HuH-7.5 (cell line): ENCODE data around the gene RAVER1.

Experiments used
- DNase-seq: peaks from one replicate; pipeline ENCODE4 v3.0.0; 2011; ENCODE audit warnings: low spot score

Gene RAVER1

DNA sequence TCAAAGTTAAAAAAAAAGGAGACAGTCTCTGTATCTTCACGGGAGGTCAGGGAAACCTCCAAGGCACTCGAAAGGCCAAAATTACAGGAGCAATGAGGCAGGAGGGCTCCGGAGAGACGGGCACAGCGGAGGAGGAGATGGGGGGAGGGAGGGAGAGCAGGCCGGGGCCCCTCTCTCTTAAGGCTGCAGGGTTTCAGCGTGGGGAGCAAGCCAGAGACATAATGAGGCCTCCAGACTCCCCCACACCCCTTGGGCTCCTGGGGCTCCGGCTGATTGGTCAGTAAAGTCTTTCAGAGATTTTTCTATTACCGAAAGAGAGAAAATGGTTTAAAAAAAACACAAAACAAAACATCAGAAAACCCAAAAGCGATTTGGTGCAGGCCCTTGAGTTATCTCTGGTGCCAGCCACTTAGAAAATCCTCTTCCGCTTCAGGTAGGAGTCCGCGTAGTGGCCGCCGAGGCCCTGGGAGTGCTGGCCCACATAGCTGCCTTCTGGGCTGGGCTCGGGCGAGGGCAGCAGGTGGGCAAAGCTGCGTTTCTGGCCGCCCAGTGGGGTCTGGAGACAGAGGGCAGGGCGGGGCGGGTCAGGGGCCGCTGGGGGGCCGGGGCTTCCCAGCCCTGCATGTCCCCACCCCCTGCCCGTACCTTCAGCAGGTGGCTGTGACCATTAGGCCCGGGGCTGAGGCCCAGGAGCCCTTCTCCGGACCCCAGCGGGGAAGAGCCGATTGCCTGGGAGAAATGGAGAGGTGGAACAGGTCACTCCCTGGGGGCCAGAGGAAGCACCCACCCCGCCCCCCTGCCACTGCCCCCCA, 16.1 kb downstream of the RAVER1 start:
- no peak for DNase-seq

DNA sequence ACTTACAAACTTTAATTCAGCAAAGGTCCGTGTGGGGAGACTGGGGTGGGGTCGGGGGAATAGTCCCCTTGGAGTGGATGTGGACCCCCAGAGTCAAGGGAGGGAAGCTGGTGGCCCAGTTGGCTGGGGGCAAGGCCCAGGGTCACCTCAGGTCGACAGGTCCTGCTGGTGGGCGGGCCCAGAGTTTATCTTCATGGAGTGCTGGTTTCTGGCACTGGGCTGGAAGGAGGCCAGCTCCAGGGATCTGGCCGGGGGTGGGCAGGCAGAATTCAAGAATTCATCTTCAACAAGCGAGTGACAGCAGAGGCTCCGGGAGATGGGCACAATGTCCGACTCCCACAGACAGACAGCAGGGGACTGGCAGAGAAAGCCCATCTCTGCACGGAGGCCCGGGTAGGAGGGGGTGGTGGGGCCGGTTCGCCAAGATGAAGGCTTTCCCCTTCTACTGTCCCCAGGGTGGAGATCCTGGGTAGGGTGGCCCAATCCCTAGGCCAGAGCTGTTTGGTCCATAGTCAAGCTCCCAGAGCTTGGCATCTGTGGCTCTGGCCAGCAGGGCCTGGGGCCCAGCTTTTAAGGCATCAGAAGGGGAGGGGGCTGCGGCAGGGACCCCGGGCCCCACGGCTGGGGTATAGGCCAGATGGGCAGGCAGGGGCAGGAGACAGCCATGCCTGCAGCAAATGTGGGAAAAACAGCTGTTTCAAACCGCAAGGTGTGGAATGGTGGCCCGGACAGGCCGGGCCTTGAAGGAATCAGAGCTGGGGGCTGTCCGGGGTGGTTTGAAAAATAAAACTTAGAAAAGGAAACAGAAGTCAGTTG, 16.9 kb downstream of the RAVER1 start:
- no peak for DNase-seq

- peak; percentile 97 for DNase-seq
These were observed 17.8 kb downstream of the RAVER1 start, which contains the start of gene FDX2 for GRCh38 chr19:10315335-10316214. Gene FDX2 (minus strand): TSS chr19:10316015. CDS start chr19:10315996, 19 bp downstream.

GRCh38 chr19:10309423-10309822, 23.9 kb downstream of the RAVER1 start, which contains the start of gene ZGLP1:
Gene ZGLP1 (minus strand): TSS chr19:10309815.
- DNase-seq = no peak

DNA sequence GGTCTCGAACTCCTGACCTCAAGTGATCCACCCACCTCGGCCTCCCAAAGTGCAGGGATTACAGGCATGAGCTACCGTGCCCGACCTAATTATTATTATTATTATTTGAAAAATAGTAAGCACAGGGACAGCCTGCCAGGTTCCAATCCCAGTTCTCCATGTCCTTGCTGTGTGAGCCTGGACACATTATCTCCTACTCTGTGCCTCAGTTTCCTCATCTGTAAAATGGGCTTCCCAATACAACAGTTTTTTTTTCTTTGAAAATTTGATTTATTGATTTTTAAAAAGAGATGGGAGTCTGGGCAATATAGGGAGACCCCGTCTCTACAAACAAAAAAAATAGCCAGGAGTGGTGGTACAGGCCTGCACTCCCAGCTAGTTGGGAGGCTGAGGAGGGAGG, 27.0 kb downstream of the RAVER1 start:
- DNase-seq = no peak

GRCh38 chr19:10305139-10305806, 28.1 kb downstream of the RAVER1 start:
- no peak for DNase-seq

DNA sequence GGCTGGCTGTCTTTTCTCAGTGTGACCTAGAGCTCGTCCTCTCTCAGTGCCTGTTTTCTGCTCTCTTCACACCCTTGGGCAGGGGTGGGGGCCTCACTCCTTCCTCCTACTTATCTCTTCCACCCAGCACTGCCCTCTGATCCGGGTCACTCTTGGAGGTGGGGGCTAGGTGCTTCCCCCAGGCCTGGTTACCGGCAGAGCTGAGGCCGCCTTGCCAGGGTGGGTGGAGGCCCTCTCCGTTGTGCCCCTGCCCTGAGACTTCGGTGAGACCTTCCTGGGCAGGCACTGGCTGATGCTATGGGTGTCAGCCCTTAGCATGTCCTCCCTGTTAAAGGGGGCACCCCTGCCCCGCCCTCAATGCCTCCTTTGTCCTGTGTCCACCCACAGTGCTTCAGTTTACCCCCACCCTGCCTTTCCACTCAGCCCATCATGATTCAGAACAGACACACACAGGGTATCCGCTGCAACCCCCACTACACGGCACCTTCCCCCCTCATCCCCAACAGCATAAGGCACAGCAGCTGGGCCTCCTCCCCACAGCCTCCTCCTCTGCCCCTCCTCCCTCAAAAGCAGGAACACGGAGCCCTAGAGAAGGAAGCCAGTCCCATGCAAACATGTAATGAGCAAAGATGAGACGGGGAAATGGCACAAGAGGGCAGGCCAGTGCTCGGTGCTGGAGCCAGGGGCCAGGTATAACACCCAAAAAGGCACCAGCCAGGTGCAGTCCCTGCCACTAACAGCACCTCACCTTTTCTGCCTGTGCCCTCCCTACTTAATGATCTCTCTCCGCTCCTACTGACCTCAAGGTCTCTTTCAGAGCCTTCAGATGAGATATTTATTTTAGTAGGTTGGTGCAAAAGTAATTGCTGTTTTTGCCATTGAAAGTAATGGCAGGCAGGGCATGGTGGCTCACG, 33.5 kb downstream of the RAVER1 start:
- no peak for DNase-seq

DNA sequence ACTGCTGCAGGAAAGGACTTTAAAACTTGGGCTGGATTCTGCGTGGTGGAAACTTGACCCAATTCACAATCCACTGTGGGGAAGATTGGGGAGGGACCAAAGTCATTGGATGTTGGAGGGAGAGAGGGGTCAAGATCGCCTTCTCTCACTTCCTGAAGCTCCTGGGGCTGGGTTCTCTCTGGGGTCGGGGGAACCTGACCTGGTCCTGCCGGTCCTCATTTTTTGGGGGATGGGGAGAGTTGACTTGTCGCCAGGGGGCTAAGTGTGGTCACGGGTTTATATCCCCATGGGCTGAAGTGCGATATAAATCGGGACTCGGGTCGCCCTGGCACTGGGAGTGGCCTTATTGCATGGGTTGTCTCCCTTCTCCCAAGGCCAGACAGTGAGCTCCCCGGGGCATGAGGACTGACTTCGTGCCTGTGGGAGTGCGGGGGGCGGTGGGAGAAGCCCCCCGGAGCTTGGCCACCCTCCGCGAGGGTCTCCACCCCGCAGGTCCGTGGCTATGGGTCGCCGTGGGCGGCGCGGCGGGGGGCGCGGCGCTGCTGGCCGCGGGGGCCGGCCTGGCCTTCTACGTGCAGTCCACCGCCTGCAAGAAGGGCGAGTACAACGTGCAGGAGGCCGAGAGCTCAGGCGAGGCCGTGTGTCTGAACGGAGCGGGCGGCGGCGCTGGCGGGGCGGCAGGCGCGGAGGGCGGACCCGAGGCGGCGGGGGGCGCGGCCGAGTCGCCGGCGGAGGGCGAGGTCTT, 37.3 kb downstream of the RAVER1 start:
- no peak for DNase-seq

GRCh38 chr19:10295305-10295846, 38.0 kb downstream of the RAVER1 start:
- peak; percentile 85 for DNase-seq

DNA sequence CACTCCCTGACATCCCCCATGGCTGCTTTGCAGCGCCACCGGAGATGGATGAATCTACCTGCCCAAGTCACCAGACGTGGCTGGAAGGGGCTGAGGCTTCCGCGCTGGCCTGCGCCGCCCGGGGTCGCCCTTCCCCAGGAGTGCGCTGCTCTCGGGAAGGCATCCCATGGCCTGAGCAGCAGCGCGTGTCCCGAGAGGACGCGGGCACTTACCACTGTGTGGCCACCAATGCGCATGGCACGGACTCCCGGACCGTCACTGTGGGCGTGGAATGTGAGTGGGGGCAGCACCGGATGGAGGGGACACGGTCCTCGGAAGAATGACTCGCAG, 39.0 kb downstream of the RAVER1 start:
- no peak for DNase-seq

DNA sequence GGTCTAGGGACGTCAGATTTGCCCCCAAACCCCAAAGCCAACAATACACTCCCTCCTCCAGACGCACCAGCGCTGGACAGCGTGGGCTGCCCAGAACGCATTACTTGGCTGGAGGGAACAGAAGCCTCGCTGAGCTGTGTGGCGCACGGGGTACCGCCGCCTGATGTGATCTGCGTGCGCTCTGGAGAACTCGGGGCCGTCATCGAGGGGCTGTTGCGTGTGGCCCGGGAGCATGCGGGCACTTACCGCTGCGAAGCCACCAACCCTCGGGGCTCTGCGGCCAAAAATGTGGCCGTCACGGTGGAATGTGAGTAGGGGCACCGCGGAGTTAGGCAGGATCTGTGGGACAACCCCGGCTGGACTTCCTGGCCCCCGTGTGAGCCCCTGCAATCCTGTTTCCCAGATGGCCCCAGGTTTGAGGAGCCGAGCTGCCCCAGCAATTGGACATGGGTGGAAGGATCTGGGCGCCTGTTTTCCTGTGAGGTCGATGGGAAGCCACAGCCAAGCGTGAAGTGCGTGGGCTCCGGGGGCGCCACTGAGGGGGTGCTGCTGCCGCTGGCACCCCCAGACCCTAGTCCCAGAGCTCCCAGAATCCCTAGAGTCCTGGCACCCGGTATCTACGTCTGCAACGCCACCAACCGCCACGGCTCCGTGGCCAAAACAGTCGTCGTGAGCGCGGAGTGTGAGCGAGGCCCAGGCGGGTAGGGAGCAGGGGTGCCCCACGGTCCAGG, 39.5 kb downstream of the RAVER1 start:
- DNase-seq = no peak

GRCh38 chr19:10292789-10293636, 40.3 kb downstream of the RAVER1 start:
- DNase-seq = peak; percentile 28

DNA sequence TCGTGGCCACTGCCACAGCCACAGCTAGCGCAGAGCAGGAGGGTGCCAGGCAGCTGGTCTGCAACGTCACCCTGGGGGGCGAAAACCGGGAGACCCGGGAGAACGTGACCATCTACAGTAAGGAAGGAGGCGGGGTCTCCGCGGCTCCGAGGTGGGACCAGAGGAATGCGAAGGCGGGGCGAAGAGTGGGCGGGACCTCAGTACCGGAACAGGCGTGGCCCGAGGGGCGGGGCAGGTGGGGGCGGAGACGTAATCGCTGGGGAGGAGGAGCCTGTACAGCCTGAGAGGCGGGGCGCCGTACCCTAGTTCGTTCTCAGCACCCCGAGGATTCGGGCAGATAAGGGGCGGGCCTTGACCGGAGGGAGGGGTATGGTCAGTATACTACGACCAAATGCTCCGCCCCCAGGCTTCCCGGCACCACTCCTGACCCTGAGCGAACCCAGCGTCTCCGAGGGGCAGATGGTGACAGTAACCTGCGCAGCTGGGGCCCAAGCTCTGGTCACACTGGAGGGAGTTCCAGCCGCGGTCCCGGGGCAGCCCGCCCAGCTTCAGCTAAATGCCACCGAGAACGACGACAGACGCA, 41.0 kb downstream of the RAVER1 start:
- peak; percentile 96 for DNase-seq

DNA sequence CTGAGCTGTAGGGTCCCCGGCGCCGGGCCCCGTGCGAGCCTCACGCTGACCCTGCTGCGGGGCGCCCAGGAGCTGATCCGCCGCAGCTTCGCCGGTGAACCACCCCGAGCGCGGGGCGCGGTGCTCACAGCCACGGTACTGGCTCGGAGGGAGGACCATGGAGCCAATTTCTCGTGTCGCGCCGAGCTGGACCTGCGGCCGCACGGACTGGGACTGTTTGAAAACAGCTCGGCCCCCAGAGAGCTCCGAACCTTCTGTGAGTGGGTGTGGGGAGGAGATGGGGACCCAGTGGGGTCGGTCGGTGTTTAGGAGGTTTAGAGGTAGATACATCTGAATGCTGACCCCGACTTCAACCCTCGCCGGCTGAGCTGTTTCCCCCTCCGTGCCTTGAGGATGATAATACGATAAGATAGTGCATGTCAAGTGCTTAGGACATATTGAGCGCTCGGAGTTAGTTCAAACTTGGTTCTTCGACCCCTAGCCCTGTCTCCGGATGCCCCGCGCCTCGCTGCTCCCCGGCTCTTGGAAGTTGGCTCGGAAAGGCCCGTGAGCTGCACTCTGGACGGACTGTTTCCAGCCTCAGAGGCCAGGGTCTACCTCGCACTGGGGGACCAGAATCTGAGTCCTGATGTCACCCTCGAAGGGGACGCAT, 41.6 kb downstream of the RAVER1 start:
- no peak for DNase-seq

GRCh38 chr19:10290876-10291553, 42.3 kb downstream of the RAVER1 start:
- DNase-seq = peak; percentile 89

- DNase-seq = peak; percentile 40
These were observed 42.9 kb downstream of the RAVER1 start for GRCh38 chr19:10290357-10290875.
